Measurements from ENCODE around the gene IFNA7.
"Not testable (repeated sequence)": the region's sequence is repeated elsewhere in the genome, so short reads cannot be mapped to it uniquely, and the experiment has no call there.

IFNA7 gene

DNA sequence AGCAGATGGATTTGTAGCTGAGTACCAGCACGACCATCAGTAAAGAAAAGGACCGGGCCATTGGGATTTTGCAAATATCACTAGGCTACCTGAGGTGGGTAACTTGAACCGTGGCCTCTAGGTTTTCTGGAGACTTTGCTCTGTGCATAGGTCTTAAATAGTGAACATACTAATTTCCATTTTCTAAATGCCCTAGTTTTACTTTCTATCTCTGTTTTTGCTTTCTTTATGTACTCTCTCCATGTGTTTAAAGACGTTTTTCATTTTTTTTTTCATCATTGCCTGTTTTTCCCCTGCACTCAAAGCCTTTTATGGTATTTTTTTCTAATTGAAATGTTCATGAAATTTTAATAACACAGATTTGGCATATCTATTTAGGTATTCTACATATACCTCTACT is at the start of gene IFNA7:
Gene IFNA7, minus strand, starts transcription at position 101 of the 400 bp plus-strand sequence. Its CDS starts 40 bp downstream, at position 61.
- H3K4me3 ChIP-seq (ENCODE audit: low read length); DNase-seq (ENCODE audit: low read depth): not testable (repeated sequence)

DNA sequence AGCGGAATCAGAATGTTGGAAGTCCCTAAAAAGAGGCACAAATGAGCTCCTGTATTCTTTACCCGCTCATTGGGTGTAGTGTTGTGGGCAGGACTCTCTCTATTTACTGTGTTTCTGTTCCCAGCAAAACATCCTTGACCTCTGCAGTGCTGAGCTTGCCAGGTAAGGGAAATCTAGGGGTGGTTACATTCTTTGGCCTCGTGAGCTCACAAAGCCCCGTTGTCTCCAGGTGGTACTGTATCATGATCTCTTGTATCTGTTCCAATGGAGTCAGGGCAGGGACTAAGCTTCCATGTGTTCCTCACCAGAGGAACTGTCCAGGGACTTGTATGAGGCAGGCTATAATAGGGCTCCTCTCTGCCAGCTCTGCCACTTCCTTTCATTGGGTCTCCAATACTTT is 49.6 kb upstream of the IFNA7 start:
- TF ChIP-seq, protein P1, sequence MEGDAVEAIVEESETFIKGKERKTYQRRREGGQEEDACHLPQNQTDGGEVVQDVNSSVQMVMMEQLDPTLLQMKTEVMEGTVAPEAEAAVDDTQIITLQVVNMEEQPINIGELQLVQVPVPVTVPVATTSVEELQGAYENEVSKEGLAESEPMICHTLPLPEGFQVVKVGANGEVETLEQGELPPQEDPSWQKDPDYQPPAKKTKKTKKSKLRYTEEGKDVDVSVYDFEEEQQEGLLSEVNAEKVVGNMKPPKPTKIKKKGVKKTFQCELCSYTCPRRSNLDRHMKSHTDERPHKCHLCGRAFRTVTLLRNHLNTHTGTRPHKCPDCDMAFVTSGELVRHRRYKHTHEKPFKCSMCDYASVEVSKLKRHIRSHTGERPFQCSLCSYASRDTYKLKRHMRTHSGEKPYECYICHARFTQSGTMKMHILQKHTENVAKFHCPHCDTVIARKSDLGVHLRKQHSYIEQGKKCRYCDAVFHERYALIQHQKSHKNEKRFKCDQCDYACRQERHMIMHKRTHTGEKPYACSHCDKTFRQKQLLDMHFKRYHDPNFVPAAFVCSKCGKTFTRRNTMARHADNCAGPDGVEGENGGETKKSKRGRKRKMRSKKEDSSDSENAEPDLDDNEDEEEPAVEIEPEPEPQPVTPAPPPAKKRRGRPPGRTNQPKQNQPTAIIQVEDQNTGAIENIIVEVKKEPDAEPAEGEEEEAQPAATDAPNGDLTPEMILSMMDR (IDR thresholded peaks at IDR 0.05; ENCODE audit: insufficient read depth, low read depth, low read length, missing control alignments), result no peak
- H3K4me3 ChIP-seq (ENCODE audit: low read length), result no peak overlapping the region
- no peak for DNase-seq (ENCODE audit: low read depth)

DNA sequence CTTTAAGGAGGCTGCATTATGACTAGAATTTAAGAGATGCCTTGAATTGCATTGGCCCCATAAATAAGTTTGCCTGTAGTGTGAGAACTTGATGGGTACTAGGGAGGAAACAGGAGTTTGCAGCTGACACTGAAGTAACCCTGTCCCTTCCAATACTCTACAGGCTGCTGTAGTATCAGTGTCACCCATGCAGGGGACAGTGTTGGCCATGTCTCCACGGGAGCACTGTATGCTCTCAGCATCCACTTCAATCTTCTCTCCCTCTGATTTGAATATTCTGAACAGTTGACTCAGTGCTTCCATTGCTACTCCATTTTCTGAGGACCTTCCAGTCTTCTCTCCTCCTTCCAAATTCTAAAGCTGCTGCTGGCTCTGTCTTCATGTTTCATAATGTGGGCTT is 49.2 kb upstream of the IFNA7 start:
- no peak overlapping the region for H3K4me3 ChIP-seq (ENCODE audit: low read length)
- DNase-seq (ENCODE audit: low read depth), result no peak
- TF ChIP-seq, protein P1 (IDR thresholded peaks at IDR 0.05; ENCODE audit: insufficient read depth, low read depth, low read length, missing control alignments), result no peak

DNA sequence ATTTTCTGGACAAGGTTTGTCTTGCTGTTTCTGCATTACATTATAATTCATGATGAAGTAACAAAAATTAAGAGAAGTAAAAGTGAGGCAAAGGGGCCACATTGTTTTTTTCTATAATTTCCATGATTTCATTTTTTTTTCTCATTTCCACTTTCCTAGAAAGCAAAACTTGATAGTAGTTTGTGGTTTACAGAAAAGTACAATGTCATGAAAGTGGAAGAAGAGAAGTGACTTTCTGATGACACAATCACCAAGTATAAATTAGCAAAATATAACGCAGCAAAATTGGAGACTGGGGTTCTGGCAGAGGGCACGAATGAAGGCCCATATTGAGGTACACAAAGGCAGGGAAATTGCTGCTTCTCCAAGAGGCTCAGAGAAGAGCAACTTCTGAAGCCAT is 42.8 kb upstream of the IFNA7 start:
- H3K4me3 ChIP-seq (ENCODE audit: low read length), result no peak overlapping the region
- DNase-seq (ENCODE audit: low read depth), result no peak

DNA sequence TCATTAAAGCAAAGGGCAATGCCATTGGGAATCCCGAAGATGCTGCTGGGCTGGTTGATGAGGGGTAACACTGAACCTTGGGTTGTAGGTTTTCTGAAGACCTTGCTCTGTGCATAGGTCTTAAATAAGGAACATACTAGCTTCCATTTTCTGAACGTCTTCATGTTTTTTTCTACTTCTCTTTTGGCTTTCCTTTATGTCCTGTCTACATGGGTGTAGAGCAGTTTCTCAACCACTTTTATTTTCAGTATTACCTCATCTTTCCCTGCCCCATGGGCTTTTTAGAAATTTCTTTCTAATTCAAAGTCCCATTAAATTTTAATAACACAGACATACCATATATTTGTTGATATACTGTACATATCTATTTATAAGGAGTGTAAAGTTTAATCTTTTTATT is 37.9 kb upstream of the IFNA7 start, which contains the start of gene IFNA14:
Gene IFNA14, minus strand, starts transcription at position 95 of the 400 bp plus-strand sequence. Its CDS starts 70 bp downstream, at position 25.
- H3K4me3 ChIP-seq (ENCODE audit: low read length), result no peak within 1 kb of the TSS
- TF ChIP-seq, protein P1 (IDR thresholded peaks at IDR 0.05; ENCODE audit: insufficient read depth, low read depth, low read length, missing control alignments), result no peak
- no peak for DNase-seq (ENCODE audit: low read depth)

More for the DNA sequence above, 42.8 kb upstream of the IFNA7 start:
- TF ChIP-seq, protein P1 (IDR thresholded peaks at IDR 0.05; ENCODE audit: insufficient read depth, low read depth, low read length, missing control alignments), result no peak

DNA sequence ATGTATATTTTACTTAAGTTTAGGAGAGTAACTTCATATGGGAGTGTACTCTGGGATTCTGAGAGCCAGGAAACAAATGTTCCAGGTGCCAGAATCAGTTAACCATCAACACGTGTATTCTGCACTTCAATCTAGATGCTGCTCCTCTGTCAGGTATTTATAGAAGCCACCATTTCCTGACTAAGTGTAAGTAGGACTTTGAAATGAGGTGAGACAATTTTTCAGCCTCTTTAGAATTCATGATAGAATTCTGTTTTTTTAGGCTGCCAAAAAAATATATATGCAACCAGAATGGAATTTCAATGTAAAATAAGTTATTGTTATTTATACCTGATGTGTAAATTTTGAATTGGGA is 34.3 kb upstream of the IFNA7 start:
- H3K4me3 ChIP-seq (ENCODE audit: low read length); DNase-seq (ENCODE audit: low read depth): not testable (repeated sequence)

DNA sequence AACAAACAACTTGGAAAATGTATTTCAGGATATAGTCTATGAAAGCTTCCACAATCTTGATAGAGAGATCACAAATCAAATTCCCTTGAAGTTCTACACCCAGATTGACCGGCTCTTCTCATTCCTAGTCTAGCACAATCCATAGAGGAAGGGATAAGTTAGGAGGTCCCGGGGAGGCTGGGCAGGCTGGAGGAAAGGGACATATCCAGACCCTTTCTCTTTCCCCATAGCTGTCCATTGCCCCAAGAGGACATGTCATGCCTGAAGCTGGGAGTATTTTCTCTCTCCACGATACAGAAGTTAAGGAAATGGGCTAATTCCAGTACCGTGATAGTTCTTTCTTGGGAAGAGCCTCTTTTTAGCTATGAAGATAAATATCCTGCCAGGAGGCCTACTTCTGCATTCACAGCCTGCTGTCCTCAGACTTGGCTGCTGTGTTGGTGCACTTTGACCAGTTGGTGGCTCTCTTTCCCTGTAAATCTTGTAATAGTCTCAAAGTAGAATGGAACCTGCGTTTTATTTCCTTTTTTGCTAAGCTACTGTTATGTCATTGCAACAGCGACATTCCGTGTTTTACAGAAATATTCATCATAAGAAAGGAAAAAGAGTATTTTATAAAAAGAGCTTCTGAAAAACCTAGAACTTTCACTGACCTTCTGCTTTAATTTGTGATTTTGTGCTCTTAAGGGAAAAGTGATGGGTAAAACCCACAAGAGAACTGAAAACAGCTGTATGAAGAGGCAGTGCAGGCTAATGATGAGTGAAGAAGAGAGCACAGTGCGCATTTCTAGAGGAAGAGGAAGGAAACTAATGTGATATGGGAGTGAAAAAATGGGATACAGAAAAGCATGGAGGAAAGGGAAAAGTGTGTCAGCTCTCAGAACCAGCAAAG is 33.7 kb upstream of the IFNA7 start:
- TF ChIP-seq, protein P1 (IDR thresholded peaks at IDR 0.05; ENCODE audit: insufficient read depth, low read depth, low read length, missing control alignments), result peak; percentile 64

DNA sequence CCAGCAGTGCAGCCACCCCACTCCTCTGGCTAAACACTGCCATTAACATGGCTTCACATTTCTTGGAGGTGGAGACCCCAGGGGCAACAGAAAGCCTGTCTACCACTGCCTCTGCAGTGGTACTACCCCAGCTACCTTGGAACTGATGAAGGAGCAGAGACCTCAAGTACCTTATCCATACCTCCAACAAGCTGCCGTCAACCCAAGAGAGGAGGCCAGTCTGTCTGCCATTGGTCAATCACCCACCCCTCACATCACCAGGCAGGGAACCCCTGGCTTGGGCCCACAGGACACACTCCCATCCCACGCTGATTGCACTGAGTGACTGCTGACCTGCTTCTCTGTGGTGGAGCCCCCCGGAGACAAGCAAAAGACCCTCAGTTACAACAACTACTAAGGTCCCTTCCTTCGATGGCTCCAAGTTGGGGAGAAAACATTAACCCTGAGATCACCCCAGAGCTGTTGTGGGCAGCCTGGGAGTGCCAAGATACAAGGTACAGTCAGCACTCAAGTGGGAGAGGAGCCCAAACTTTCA is 32.2 kb upstream of the IFNA7 start:
- TF ChIP-seq, protein P1 (IDR thresholded peaks at IDR 0.05; ENCODE audit: insufficient read depth, low read depth, low read length, missing control alignments), result no peak
- no peak for DNase-seq (ENCODE audit: low read depth)

More for the DNA sequence above, 33.7 kb upstream of the IFNA7 start:
- H3K4me3 ChIP-seq (ENCODE audit: low read length), result not testable (repeated sequence)
- DNase-seq (ENCODE audit: low read depth), result peak; percentile 59

More for the DNA sequence above, 32.2 kb upstream of the IFNA7 start:
- H3K4me3 ChIP-seq (ENCODE audit: low read length), result no peak overlapping the region
